COLO829 (cell line): Measurements from ENCODE around the gene KCNA5.

Experiments used
- DNase-seq: peaks from one replicate; pipeline ENCODE4 v3.0.0; 2012; ENCODE audit warnings: low spot score

Gene KCNA5

DNA sequence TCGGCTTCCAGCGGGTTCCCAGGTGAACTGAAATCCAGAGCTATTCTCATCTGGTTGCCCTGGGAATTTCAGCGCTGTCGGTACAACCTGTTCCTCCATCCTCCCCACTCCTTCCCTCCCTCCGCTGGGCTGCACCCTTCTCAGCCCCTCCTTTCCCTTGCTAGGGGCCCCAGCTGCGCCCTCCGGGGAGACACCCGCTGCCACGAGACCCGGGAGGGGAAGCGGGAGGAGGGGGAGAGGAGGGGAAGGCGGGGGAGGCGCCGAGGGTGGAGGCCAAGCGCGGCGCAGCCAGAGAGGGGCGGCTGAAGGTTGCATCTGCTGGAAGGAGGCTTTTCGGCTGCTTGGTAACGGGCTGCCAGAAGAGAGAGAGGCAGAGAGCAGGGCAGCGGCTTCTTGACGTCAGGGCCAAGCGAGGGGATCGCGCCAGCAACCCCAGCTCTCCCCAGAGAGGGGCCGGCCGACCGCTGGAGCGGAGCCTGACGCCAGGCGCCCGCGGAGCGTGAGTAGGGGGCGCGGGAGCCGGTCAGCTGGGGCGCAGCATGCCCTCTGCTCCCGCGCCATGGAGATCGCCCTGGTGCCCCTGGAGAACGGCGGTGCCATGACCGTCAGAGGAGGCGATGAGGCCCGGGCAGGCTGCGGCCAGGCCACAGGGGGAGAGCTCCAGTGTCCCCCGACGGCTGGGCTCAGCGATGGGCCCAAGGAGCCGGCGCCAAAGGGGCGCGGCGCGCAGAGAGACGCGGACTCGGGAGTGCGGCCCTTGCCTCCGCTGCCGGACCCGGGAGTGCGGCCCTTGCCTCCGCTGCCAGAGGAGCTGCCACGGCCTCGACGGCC is at the start of gene KCNA5:
KCNA5 (plus strand) TSS at position 291 of the 831 bp plus-strand sequence; CDS start at position 560, 269 bp downstream.
- DNase-seq, result no peak

DNA sequence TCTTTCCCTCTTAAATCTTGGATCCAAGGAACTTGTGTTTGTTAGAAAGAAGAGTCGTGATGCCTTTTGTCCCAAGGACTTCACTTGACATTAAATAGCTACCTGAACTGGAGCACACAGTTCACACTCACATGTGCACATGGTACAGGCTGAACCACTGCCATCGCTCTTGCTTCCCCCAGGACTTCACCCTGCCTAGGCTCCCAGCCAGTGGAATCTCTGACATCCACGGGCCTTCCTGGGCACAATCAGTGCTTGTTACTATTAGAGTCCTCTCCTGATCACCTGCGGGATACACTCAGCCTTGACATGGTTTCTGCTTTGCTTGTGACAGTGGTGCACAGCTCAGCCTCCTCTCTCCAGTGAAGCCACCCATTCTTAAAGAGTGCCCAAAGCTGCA is 49.1 kb upstream of the KCNA5 start:
- no peak for DNase-seq

DNA sequence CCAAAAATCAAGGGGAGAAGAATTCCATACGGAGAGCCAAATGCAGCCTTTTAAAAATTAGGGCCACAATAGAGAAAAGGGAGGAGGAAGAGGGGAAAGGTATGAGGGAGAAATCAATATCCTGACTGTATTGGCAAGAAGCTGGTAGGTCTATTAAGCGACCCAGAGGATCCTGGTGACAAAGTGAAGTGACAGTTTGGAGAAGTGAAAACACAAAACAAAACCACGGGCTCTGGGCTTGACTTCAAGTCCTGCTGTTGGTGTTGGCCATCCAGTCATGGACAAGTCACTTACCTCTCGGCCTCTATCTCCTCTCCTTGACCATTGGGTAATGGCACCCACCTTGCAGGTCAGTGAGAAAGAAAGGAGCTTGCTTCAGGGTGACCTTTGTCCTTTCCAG is 47.0 kb upstream of the KCNA5 start:
- DNase-seq, result no peak

DNA sequence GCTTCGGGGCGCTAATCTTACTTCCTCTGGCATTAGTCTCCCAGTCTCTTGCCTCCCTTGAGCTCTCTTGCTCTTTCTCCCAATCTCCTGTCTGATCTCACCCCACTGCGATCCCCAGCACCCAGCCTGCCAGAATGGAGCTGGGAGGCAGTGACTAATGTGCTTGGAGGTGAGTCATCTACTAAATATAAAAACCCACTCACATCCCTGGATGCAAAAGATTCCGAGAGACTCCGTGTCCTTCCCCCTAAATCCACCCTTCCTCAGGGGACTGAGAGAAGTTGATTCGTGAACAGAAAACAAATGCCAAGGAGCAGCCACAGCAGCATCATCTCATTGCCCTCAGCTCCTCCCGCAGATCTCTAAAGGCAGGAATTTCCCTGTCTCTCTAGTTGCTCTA is 45.7 kb upstream of the KCNA5 start:
- no peak for DNase-seq

DNA sequence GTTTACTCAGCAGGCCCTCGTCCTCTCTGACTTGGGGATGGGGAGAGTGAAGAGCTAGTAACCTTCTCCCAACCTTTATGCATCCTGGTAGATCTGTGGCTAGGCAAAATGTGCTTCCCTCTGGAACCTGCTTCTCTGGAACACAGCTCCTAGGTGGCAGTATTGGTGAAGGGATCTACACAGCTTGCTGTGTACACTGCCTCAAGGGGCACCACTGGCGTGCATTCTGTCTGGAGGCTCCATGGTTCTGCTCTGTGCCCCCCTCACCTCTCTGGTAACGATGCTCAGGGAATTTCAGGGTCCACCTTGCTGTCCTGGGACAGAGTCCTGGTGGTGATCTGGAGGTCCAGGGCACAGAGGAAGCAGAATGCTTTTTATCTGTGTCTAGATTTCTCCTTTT is 43.5 kb upstream of the KCNA5 start:
- no peak for DNase-seq

- DNase-seq, result no peak
These were observed 42.9 kb upstream of the KCNA5 start for GRCh38 chr12:5000658-5001385.

GRCh38 chr12:5003025-5003666 is 40.5 kb upstream of the KCNA5 start:
- peak; percentile 68 for DNase-seq

GRCh38 chr12:5008661-5009060 is 35.0 kb upstream of the KCNA5 start:
- DNase-seq, result no peak

GRCh38 chr12:5010151-5010550 is 33.5 kb upstream of the KCNA5 start:
- no peak for DNase-seq

GRCh38 chr12:5012337-5012736 is 31.3 kb upstream of the KCNA5 start:
- no peak for DNase-seq

GRCh38 chr12:5013266-5013730 is 30.4 kb upstream of the KCNA5 start:
- DNase-seq, result no peak

DNA sequence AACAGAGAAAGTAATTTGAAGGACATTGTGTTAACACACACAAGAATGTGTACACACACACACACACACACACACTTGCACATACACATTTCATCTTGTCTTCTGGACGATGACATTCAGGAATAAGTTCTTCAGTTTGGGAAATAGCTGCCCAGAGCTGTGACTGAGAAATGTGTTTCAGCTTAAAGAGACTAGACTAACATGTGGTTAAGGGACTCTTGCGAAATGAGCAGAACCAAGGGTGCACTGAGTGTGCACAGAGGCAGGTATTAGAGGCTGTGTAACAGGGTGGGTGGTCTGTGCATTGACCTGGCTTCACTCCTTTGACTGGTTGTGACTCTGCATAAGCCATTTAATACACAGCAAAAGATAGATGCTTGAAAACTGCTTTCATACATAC is 29.4 kb upstream of the KCNA5 start:
- no peak for DNase-seq

GRCh38 chr12:5015711-5016492 is 27.8 kb upstream of the KCNA5 start:
- no peak for DNase-seq

DNA sequence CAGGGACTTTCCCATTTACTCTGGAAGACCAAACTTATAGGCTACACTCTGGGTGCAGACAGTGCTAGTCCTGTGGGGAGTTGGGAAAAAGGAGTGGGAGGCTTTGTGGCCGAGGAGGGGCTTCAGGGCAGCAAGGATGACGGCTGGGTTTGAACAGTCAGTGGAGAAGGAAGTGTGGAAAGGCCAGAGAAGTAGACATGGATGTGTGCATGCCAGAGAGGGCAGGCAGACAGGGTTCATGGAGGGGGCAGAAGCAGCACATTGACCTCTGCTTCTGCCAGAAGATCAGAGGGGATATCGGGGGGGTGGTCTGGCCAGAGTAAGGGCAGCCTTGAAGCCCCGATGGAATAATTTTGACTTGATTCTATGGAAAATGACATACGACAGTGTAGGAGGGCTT is 27.2 kb upstream of the KCNA5 start:
- DNase-seq, result no peak

- no peak for DNase-seq
These were observed 25.9 kb upstream of the KCNA5 start for GRCh38 chr12:5017638-5018348.

DNA sequence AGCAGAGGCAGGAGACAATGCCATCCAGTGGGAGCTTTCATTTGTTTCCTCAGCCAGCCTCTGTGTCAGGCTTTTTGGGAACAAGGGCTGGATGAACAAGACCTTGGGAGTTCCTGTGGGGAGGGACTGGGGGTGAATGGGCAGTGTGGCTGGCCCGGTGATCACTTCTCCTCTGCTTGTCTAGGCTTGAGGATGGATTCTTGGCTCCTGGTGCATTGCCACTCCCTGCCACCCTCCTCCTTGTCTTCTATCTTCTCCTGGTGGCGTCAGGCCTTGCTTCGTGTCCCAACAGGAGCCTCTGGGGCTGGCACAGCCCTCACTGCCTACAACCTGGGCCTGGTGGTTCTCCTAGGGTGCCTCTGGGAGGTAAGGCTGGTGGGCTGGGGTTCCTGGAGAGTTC is 25.0 kb upstream of the KCNA5 start:
- no peak for DNase-seq

- no peak for DNase-seq
These were observed 21.7 kb upstream of the KCNA5 start for GRCh38 chr12:5022025-5022424.

DNA sequence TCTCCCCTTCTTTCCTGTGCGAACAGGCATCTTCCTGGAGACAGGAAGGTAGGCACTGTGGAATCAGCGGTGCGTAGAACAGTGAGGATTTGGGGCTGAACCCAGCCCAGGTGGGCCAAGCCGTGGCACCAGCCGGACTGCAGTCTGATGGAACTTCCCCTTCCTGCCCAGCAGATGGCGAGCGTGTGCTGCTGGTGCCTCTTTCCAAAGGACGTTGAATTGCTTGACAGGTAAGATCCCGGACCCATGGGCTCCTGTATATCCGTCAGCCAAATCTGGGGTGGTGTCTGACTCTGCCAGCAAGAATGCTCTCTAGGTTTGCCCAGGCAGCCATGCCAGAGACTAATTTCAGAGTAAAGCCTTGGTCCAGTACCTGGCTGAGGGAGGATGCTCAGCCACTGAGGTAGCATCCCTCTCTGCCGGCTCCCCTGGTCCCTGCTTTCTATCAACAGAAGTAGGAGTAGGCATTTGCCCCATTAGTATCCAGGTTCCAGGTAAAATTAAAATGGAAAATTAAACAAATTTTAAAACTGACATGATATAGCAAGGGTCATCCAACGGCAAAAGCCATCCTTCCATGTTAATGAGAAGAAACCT is 21.1 kb upstream of the KCNA5 start:
- DNase-seq, result peak; percentile 67

- no peak for DNase-seq
These were observed 19.8 kb upstream of the KCNA5 start for GRCh38 chr12:5023842-5024241.

DNA sequence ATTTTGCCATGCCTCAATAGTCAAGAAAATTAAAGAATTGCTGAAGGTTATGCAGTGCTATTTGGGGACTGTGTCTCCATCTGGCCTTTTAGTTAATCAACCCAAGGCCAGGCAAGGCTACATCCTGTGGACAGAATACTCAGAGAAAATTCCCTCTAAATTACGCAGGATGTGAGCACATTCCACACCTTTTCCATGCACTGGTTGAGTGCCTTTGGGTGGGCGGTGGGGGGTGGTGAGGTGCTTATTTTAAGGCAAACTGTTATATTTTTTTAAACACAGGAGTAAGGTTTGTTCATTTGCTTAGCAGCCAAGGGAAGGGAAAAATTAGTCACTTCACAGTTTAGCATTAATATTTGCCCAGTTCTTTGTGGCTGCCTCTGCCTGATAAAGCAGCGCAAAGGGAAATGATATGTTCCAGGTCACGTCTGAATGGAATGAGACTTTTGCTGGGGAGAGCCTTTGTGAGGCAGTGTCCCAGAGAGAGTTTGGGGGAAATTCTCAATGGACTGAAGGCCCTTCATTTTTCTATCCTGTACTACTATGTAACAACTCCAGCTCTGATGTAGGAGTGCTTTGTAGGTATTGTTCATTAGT is 17.2 kb upstream of the KCNA5 start:
- DNase-seq, result no peak
